Bronchial epithelial cell (primary cell): ENCODE results near the gene FAIM. TPM values are rescaled to one million over a fixed set of nuclear protein-coding genes. Genes with fewer than 3 reads are reported as not detected.

Experiments
- DNase-seq: peaks from one replicate; pipeline ENCODE4 v3.0.0-alpha.2; 2010; ENCODE audit warnings: low read depth
- FAIRE-seq: peaks from 2 replicates; lab custom pipeline; 2011; peaks lifted over from hg19 to GRCh38; lab: Jason Lieb, UNC
- H3K27me3 ChIP-seq: 2 replicates; pipeline ENCODE4 v1.5.1; 2011; ENCODE audit warnings: low read length; ENCODE audit not compliant: control insufficient read depth, insufficient read depth
- H3K36me3 ChIP-seq: 2 replicates; pipeline ENCODE4 v1.5.1; 2011; ENCODE audit warnings: low read length; ENCODE audit not compliant: control insufficient read depth, insufficient read depth
- H3K4me3 ChIP-seq: 2 replicates; pipeline ENCODE4 v1.5.1; 2011; ENCODE audit warnings: mild to moderate bottlenecking, low read depth, low read length, control low read depth
- CTCF ChIP-seq: IDR thresholded peaks from 2 replicates; pipeline ENCODE4 v1.5.1; 2011; ENCODE audit warnings: mild to moderate bottlenecking, moderate library complexity, low read length, control low read depth, inconsistent platforms; ENCODE audit not compliant: insufficient read depth, severe bottlenecking
- total RNA-seq: library from RNA; depleted of rRNA; stranded (reverse); fragments of >200 nt; gene quantifications from 2 replicates; pipeline ENCODE4 v1.2.1, GENCODE V29; 2014

Gene FAIM
- total RNA-seq, 1 donor from 2014 or later = 6.6 TPM

DNA sequence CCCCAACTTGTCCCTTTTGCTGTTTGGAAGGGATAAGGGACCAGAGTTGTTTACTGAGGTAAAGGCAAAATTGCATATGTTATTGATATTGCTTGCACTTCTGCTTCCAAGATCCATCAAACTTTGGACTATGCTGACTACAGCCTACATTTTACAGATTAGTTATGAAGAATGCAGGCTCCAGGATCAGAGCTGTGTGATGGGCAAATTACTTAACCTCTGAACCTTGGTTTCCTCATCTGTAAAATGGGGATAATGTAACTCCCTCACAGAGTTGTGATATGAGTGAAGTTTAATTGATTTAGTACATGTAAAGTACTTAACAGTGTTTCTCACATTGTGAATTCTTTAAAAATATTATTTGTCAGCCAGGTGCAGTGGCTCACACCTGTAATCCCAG lies 15.9 kb downstream of the FAIM start:
- no peak for FAIRE-seq
- Histone ChIP-seq H3K4me3 (no peak overlapping the region), H3K27me3 (no peaks in the 10 kb centered on the region), H3K36me3 (no peaks in the 10 kb centered on the region)
- DNase-seq = no peak
- TF ChIP-seq CTCF = no peak

DNA sequence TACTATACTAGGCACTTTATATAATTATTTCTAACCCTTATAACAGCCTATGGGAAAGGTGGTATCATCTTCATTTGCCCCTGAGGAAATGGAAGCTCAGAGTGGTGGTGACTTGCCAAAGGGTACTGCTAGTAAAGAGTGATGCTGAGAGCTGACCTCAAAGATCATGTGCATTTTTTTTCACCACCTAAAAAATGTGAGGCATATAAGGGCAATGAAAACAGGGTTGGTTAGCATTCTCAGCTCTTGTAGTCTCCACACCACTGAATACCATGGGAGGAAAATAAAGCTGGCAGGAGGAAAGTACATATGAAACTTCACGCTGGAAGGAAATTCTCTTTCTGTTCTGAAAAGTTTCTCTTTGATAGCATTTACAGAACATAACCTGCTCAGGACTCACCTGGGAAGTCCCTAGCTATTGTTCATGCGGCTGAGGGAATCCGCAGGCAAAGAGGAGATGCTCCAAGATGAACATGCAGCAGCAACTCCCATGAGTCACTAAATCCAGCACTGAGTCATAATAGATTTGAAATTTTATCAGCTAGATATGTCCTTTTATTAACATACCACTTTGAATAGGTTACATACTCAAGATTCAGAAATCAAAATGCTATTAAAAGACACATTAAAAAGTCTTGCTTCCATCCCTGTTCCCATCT lies 17.3 kb downstream of the FAIM start:
- no peak for FAIRE-seq
- Histone ChIP-seq H3K36me3 (no peaks in the 10 kb centered on the region), H3K4me3 (no peak overlapping the region)

DNA sequence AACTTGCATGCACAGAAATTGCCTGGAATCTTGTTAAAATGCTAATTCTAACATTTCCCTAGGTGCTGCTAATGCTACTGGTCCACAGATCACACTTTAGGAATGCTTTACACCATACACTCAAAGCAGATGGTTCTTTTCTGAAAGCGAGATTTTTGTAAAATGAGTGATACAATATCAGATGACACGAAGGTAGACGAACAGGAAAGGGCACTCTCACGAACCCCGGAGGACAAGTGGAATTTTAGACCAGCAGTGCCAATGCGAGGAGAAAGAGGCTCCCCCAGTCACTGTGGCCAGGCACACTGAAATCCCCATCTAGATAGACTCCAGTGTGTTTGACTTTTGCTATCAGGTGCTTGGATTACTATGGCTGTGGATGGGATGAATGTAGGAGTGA lies 21.0 kb downstream of the FAIM start:
- H3K36me3 ChIP-seq = peaks cover 2% of the 10 kb centered on the region
- H3K27me3 ChIP-seq = no peaks in the 10 kb centered on the region
- no peak for TF ChIP-seq CTCF
- DNase-seq (peak; percentile 75), FAIRE-seq (peak; percentile 47)
- H3K4me3 ChIP-seq = no peak overlapping the region

More for the DNA sequence above, 17.3 kb downstream of the FAIM start:
- DNase-seq = peak; percentile 95
- no peak for TF ChIP-seq CTCF
- H3K27me3 ChIP-seq = no peaks in the 10 kb centered on the region

- no peak for TF ChIP-seq CTCF
- H3K36me3 ChIP-seq = no peaks in the 10 kb centered on the region
- no peak for FAIRE-seq
- DNase-seq = no peak
- no peaks in the 10 kb centered on the region for H3K27me3 ChIP-seq
- H3K4me3 ChIP-seq = no peak overlapping the region
These were observed 30.1 kb downstream of the FAIM start for GRCh38 chr3:138638641-138639040.

DNA sequence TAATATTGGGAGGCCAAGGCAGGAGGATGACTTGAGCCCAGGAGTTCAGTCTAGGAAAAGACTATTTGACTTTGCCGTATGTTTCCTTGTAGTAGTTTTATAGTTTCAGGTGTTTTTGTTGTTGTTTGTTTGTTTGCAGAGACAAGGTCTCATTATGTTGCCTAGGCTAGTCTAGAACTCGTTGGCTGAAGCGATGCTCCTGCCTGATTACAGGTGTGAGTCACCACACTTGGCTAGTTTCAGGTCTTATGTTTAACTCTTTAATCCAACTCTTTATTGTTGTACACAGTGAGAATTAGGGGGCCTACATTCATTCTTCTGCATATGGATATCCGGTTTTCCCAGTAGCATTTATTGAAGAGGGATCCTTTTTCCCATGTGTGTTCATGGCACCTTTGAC lies 32.0 kb downstream of the FAIM start:
- FAIRE-seq (no peak), DNase-seq (peak; percentile 22)
- no peaks in the 10 kb centered on the region for H3K27me3 ChIP-seq
- H3K4me3 ChIP-seq = no peak overlapping the region
- no peak for TF ChIP-seq CTCF
- no peaks in the 10 kb centered on the region for H3K36me3 ChIP-seq
